Measurements from ENCODE around the gene FOXJ3. TPM values are rescaled to one million over a fixed set of nuclear protein-coding genes. Genes with fewer than 3 reads are reported as not detected.
A peak's percentile ranks its signal among the peaks of the same experiment; 100 is the strongest.

Gene FOXJ3
- total and polyA plus RNA-seq, 2 of the 13 experiments (the other 11 are each of a cell fraction or from before 2014, with no cell fraction given): 16.6 to 48.5 TPM

- TF ChIP-seq ZNF512 (CRISPR knock-in tag; IDR thresholded peaks at IDR 0.05) (no peak), ZNF552 (CRISPR knock-in tag; IDR thresholded peaks at IDR 0.05; ENCODE audit: borderline replicate concordance) (no peak), ZNF10 (CRISPR knock-in tag; IDR thresholded peaks at IDR 0.05; ENCODE audit: borderline replicate concordance, low read depth) (no peak), MAF1 (CRISPR knock-in tag; IDR thresholded peaks at IDR 0.05; ENCODE audit: borderline replicate concordance) (no peak), ZBTB26 (CRISPR knock-in tag; IDR thresholded peaks at IDR 0.05; ENCODE audit: borderline replicate concordance) (no peak), ZNF430 (CRISPR knock-in tag; IDR thresholded peaks at IDR 0.05) (peak; percentile 86), BORCS8-MEF2B (CRISPR knock-in tag; IDR thresholded peaks at IDR 0.05) (no peak), BATF2 (CRISPR knock-in tag; IDR thresholded peaks at IDR 0.05) (no peak), ATM (IDR thresholded peaks at IDR 0.05; ENCODE audit: borderline replicate concordance) (no peak), ZNF616 (CRISPR knock-in tag; IDR thresholded peaks at IDR 0.05; ENCODE audit: low read depth) (no peak), SALL2 (CRISPR knock-in tag; IDR thresholded peaks at IDR 0.05) (no peak), ISX (CRISPR knock-in tag; conservative IDR thresholded peaks at IDR 0.05) (no peak), ZNF484 (CRISPR knock-in tag; IDR thresholded peaks at IDR 0.05; ENCODE audit: borderline replicate concordance, low read depth) (no peak), ZNF780A (CRISPR knock-in tag; IDR thresholded peaks at IDR 0.05) (no peak), ZC3H4 (CRISPR knock-in tag; IDR thresholded peaks at IDR 0.05; ENCODE audit: borderline replicate concordance) (no peak), SP1 (IDR thresholded peaks at IDR 0.05) (no peak), SP1 (CRISPR knock-in tag; IDR thresholded peaks at IDR 0.05) (no peak), ZBTB7A (CRISPR knock-in tag; IDR thresholded peaks at IDR 0.05) (no peak), SP140L (CRISPR knock-in tag; IDR thresholded peaks at IDR 0.05; ENCODE audit: borderline replicate concordance) (no peak), CERS6 (CRISPR knock-in tag; IDR thresholded peaks at IDR 0.05) (no peak), GFI1 (CRISPR knock-in tag; IDR thresholded peaks at IDR 0.05; ENCODE audit: borderline replicate concordance) (peak; percentile 57; the same call in 1 of the 2 replicates), ZNF30 (CRISPR knock-in tag; IDR thresholded peaks at IDR 0.05) (no peak), JUND (CRISPR knock-in tag; IDR thresholded peaks at IDR 0.05) (no peak)
- TF ChIP-seq, protein P1, sequence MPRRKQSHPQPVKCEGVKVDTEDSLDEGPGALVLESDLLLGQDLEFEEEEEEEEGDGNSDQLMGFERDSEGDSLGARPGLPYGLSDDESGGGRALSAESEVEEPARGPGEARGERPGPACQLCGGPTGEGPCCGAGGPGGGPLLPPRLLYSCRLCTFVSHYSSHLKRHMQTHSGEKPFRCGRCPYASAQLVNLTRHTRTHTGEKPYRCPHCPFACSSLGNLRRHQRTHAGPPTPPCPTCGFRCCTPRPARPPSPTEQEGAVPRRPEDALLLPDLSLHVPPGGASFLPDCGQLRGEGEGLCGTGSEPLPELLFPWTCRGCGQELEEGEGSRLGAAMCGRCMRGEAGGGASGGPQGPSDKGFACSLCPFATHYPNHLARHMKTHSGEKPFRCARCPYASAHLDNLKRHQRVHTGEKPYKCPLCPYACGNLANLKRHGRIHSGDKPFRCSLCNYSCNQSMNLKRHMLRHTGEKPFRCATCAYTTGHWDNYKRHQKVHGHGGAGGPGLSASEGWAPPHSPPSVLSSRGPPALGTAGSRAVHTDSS (CRISPR knock-in tag; conservative IDR thresholded peaks at IDR 0.05): no peak
- TF ChIP-seq, protein P2, sequence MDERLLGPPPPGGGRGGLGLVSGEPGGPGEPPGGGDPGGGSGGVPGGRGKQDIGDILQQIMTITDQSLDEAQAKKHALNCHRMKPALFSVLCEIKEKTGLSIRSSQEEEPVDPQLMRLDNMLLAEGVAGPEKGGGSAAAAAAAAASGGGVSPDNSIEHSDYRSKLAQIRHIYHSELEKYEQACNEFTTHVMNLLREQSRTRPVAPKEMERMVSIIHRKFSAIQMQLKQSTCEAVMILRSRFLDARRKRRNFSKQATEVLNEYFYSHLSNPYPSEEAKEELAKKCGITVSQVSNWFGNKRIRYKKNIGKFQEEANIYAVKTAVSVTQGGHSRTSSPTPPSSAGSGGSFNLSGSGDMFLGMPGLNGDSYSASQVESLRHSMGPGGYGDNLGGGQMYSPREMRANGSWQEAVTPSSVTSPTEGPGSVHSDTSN (CRISPR knock-in tag; IDR thresholded peaks at IDR 0.05): no peak
These were observed 120.6 kb downstream of the FOXJ3 start (continued) for GRCh38 chr1:42214447-42214871.
